Large intestine (tissue), 3 donors: ENCODE measurements around the gene EMX2. TPM values are rescaled to one million over a fixed set of nuclear protein-coding genes. Genes with fewer than 3 reads are reported as not detected.

Experiments
- DNase-seq, 2 donors: peaks; one replicate each; pipeline versions ENCODE4 v3.0.0 to v3.0.0-alpha.2; 2013
- H3K27ac ChIP-seq: one replicate; pipeline ENCODE4 v1.5.1; 2013; ENCODE audit warnings: low read length
- H3K27me3 ChIP-seq: 2 replicates; pipeline ENCODE4 v1.6.1; 2013; ENCODE audit warnings: low read length; ENCODE audit not compliant: control insufficient read depth, insufficient read depth
- H3K36me3 ChIP-seq: 2 replicates; pipeline ENCODE4 v1.6.1; 2013; ENCODE audit warnings: low read length; ENCODE audit not compliant: control insufficient read depth, insufficient read depth
- H3K4me1 ChIP-seq: one replicate; pipeline ENCODE4 v1.6.1; 2013; ENCODE audit warnings: low read length; ENCODE audit not compliant: control insufficient read depth, insufficient read depth
- H3K4me3 ChIP-seq: one replicate; pipeline ENCODE4 v1.5.1; 2013; ENCODE audit warnings: low read length
- H3K9me3 ChIP-seq: one replicate; pipeline ENCODE4 v1.6.1; 2013; ENCODE audit warnings: mild to moderate bottlenecking, low read depth, low read length, moderate library complexity; ENCODE audit not compliant: control insufficient read depth
- WGBS: methylation state at CpG from one replicate; pipeline ENCODE4 v1.1.5; 2013; ENCODE audit warnings: low lambda C conversion rate; ENCODE audit not compliant: insufficient coverage; 5-methylcytosine and 5-hydroxymethylcytosine counted together
- polyA plus RNA-seq: library from polyadenylated mRNA; unstranded; fragments of 120-200 nt; gene quantifications from one replicate; pipeline ENCODE4 v1.2.1, GENCODE V29; 2013

The EMX2 gene
- polyA plus RNA-seq, 1 donor = not detected

GRCh38 chr10:117532003-117532385 is 10.6 kb upstream of the EMX2 start:
- Histone ChIP-seq H3K27ac (no peak overlapping the region), H3K4me3 (no peak overlapping the region), H3K27me3 (peaks cover 92% of the 10 kb centered on the region), H3K9me3 (peaks cover 13% of the 10 kb centered on the region), H3K36me3 (no peaks in the 10 kb centered on the region), H3K4me1 (peaks cover 8% of the 10 kb centered on the region)
- DNase-seq = no peak
- WGBS = 20% methylated on average over 1 of the region's 3 CpGs

GRCh38 chr10:117532451-117533107 is 10.0 kb upstream of the EMX2 start:
- Histone ChIP-seq H3K27ac (no peak overlapping the region), H3K4me1 (peaks cover 10% of the 10 kb centered on the region), H3K4me3 (no peak overlapping the region), H3K27me3 (peaks cover 93% of the 10 kb centered on the region), H3K9me3 (peaks cover 13% of the 10 kb centered on the region), H3K36me3 (no peaks in the 10 kb centered on the region)
- no peak for DNase-seq
- 6% methylated on average over 3 of the region's 33 CpGs for WGBS

DNA sequence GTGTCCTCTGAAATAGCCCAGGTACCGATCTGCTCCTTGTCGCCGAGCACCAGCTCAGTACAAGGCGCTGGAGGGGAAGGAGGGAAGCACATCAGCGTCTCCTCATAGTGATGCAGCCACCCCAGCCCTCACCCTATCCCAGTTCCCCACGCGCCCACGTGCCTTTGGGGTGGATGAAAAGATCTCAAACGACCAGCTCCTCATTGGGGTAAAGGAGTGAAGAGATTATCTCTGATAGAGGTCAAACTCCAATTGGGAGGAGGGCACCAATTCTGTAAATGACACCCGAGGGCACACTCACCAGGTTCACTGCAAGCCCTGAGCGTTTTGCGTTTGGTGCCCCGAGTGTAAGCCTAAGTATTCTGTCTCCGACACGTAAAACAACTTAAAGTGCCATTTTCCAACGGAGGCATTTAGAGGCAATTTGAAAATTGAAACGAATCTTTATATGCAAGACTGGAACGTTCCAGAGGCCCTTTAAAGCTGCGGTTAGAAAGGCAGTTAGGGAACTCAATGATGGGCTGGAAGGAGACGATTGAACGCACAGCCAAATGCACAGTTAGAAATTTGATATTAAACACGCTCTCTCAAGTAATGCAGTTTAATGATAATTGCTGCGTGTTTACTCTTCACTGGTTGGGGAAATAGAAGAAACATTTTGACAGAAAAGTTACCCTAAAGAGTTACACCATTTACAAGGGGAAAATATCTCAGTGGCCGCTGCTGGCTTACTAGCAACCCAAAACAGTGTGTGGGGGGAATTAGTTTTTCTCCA is 8.9 kb upstream of the EMX2 start:
- H3K9me3 ChIP-seq = peaks cover 16% of the 10 kb centered on the region
- peaks cover 98% of the 10 kb centered on the region for H3K27me3 ChIP-seq
- no peak overlapping the region for H3K27ac ChIP-seq
- no peak for DNase-seq
- peaks cover 14% of the 10 kb centered on the region for H3K4me1 ChIP-seq
- H3K4me3 ChIP-seq = no peak overlapping the region
- WGBS = 5% methylated on average over 4 of the region's 24 CpGs
- no peaks in the 10 kb centered on the region for H3K36me3 ChIP-seq

DNA sequence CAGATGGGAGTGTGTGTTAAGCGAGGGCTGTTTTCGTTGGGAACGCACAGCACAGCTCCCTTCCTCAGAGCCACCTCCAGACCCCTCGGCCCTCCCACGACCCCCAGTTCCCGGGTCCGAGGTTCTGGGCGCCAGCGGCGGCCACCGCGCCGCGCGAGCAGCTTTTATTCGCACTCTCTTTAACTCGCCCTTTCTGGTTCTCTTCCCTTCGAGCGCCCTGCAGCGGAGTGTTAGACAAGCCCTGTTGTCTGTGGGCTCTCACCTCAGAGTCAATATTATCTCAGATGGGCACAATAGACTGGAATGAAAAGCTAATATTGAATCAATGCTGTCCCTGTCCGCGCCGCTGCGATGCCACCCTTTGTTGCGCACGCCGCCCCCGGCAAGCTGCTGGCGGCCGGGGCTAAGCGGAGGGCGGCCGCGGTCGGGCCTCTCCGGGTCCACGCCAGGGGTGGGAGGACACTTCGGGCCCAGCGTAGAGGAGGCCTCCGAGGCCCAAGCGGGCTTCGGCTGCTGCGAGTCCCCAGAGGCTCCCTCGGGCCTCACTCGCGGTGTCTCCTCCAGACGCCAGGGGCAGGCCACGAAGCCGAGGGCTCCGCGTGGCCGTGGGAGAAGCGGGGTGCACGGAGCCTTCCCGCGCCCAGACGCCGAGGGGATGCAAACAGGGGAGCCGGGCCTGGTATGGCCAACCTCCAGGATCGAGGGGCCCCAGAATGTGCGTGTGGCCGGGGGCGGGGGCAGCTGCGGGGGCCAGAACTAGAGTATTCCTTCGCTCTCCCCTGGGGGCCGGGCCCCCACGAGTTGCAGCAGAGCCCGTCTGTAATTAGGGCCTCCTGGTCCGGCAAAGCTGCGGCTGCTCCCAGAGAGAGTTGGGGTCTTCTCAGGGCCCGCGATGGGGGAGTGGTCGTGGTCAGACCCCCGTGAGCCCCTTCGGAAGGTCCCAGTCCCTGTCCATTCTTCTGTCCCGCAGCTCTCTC is 7.9 kb upstream of the EMX2 start:
- Histone ChIP-seq H3K4me3 (no peak overlapping the region), H3K36me3 (no peaks in the 10 kb centered on the region), H3K4me1 (peaks cover 14% of the 10 kb centered on the region), H3K27ac (no peak overlapping the region), H3K27me3 (peaks cover 99% of the 10 kb centered on the region), H3K9me3 (peaks cover 16% of the 10 kb centered on the region)
- DNase-seq = no peak
- no CpG with 5 or more reads among the region's 76 CpGs for WGBS

DNA sequence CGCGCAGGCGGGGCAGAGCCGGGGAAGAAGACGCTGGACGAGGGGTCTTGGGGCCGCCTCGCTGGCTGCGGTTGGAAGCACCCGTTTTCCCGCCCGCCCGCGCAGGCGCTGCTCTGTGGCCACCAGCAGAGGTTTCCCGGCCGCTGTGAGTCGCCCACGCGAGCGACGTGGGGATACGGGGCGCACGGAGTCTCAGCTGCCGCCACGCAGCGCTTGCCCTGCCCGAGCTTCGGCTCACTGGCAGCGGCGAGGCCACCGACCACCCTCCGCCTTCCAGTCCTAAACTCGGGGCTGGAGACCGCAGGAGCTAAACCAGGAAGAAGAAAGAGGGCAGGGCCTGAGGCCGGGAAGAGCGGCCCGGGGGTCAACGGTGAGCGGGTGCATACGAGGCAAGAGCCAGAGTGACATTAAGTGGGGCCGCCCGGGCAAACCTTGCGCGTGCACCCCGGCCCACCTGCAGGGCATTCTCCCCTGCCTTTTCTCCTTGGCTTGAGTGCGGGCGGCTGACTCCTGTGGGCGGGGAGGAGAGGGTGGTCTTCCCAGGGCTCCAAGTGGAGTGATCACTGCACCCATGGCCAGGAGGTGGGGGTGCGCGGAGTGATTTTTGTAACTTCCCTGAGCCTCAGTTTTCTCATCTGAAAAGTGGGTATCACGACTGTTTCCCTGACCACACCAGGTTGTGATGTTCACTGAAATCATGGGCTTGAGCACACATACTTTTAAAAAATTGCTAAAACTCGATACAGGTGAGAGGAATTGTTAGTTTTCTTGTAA is 7.1 kb upstream of the EMX2 start:
- H3K27ac ChIP-seq = no peak overlapping the region
- H3K36me3 ChIP-seq = no peaks in the 10 kb centered on the region
- H3K9me3 ChIP-seq = peaks cover 16% of the 10 kb centered on the region
- peaks cover 14% of the 10 kb centered on the region for H3K4me1 ChIP-seq
- DNase-seq = no peak
- peak overlapping the region; percentile 19 for H3K4me3 ChIP-seq
- H3K27me3 ChIP-seq = peaks cover 100% of the 10 kb centered on the region
- 0% methylated on average over 1 of the region's 54 CpGs for WGBS

DNA sequence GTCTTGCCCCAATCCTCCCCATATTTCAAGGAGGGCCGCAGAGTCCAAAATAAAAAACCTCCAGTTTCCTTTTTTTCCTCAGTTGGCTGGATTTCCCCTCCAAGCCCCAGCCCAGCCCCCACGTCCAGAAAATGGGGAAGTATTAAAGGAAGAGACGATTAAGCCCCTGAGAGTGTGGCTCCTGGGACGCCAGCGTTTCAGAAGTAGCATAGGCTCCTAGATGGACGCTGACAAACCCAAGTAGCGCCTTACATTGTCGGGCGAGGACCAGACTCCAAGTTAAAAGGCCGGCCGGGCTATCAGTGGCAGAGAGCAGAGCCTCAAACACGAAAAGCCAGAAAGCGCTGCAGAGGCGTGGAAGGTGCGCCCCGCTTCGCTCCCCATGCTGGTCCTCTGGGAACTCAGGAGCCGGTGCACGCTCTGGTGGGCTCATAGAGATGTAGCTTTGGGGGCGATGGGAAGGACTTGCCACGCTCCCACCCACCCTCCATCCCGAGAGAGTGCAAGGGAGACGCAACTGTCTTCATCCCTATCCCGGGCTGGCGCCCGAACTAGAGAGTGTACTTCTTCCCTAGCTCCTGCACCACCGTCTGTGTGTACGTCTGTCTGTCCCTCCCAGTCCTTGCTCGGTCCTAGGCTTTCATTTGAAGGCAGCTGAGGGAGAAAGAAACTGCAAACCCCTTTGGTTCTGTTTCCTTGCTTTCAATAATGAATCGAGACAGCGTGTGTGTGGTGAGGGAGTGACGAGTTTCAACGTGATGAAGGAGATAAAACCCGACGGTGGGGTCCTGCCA is 6.3 kb upstream of the EMX2 start:
- Histone ChIP-seq H3K27ac (no peak overlapping the region), H3K4me3 (no peak overlapping the region), H3K36me3 (no peaks in the 10 kb centered on the region), H3K27me3 (peaks cover 100% of the 10 kb centered on the region), H3K4me1 (peaks cover 14% of the 10 kb centered on the region), H3K9me3 (peaks cover 16% of the 10 kb centered on the region)
- no peak for DNase-seq
- 71% methylated on average over 1 of the region's 35 CpGs for WGBS

DNA sequence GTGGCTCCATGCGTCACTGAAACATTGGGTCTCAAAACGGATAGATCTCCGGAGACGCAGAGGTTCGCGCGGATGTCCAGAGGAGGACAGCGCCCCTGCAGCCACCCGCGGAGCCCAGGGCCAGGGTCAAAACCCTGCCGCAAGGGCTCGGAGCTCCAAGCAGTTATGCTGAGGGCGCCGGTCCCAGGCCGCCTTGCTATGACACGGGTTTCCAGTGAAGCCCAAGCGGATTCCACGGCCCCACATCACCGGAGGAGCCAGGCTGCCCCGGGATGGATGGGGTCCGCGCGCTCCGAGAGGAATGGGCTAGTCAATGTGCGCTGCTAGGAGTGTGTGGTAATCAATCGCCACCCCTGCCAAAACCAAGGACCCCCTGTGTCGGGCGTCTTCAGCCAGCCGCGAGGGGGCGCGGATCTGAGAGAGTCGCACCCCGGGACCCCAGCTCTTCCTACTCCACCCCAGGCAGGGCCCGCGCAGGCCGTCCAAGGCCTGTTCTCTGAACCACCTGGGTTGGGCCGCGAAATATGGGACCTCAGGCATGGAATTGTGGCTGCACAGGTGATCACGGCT is 5.6 kb upstream of the EMX2 start:
- Histone ChIP-seq H3K9me3 (peaks cover 17% of the 10 kb centered on the region), H3K4me1 (peaks cover 18% of the 10 kb centered on the region), H3K27ac (no peak overlapping the region), H3K36me3 (no peaks in the 10 kb centered on the region), H3K4me3 (no peak overlapping the region), H3K27me3 (peaks cover 100% of the 10 kb centered on the region)
- WGBS = no CpG with 5 or more reads among the region's 40 CpGs
- DNase-seq = no peak

DNA sequence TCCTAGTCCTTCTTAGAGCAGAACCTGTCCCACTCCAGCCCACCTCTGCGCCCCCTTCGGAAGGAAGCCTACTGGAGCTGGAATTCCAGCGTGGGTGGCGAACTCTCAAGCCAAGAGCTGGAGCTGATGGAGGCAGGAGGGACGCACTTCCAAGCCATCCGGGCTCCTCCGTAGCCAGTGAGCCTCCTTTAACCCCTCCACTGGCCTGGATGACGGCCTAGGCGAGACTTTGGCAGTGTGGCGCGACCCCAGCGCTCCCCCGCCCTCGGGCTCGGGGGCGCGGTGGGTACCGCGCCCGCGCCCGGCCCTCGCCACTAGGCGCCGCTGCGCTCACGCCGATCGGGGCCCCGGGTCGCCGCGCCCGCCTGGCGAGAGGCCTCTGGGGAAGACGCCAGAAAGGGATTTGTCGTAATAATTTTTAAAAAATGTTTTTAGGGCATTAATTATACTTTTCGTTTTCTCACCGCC is 5.1 kb upstream of the EMX2 start:
- peaks cover 100% of the 10 kb centered on the region for H3K27me3 ChIP-seq
- H3K9me3 ChIP-seq = peaks cover 22% of the 10 kb centered on the region
- no peak overlapping the region for H3K4me3 ChIP-seq
- no peak overlapping the region for H3K27ac ChIP-seq
- no CpG with 5 or more reads among the region's 39 CpGs for WGBS
- no peaks in the 10 kb centered on the region for H3K36me3 ChIP-seq
- H3K4me1 ChIP-seq = peaks cover 23% of the 10 kb centered on the region
- no peak for DNase-seq

DNA sequence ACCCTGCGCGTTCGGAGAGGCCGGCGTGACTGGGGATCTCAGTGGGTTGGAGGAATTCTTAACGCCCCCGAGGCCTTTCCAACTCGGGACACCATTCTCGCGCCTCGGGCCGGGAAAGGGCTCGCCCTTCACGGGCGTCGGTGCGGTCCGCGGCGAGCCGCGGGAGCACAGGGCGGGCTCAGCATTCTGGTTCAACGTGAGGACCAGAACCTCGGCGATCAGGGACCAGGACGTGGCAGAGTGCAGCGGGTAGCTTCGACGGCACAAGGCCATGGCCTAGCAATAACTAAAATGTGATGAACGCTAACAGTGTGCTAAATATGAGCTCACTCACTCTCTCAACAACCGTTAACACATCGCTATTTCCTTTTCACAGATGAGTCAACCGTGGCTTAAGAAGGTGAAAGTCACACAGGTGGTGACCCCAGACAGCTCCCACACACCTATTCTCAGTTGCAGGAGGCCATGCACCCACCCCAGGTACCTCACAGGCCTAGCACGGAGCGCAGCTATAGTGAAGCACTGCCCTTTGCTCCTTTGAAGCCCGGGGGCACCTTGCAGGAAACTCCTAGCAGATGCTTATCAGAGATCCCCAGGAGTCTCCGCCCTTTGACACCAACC is 4.5 kb upstream of the EMX2 start:
- no peaks in the 10 kb centered on the region for H3K36me3 ChIP-seq
- no CpG with 5 or more reads among the region's 38 CpGs for WGBS
- no peak for DNase-seq
- H3K27me3 ChIP-seq = peaks cover 100% of the 10 kb centered on the region
- peaks cover 25% of the 10 kb centered on the region for H3K4me1 ChIP-seq
- H3K9me3 ChIP-seq = peaks cover 23% of the 10 kb centered on the region
- H3K27ac ChIP-seq = no peak overlapping the region
- no peak overlapping the region for H3K4me3 ChIP-seq
